Suprapubic skin (tissue), 4 donors: ENCODE results near the gene SLC25A4.

Experiments used
- POLR2A ChIP-seq, 2 donors: fragments of 450-650 bp; IDR thresholded peaks; one replicate each; pipeline ENCODE4 v1.6.1; 2017; ENCODE audit warnings: antibody characterized with exemption in 2 of 2, mild to moderate bottlenecking in 2 of 2, moderate library complexity in 2 of 2
- POLR2AphosphoS5 ChIP-seq, 3 donors: sonication (generic); formaldehyde crosslinking; IDR thresholded peaks; one replicate each; pipeline ENCODE4 v1.6.1; 2017; ENCODE audit warnings: antibody characterized with exemption in 3 of 3

DNA sequence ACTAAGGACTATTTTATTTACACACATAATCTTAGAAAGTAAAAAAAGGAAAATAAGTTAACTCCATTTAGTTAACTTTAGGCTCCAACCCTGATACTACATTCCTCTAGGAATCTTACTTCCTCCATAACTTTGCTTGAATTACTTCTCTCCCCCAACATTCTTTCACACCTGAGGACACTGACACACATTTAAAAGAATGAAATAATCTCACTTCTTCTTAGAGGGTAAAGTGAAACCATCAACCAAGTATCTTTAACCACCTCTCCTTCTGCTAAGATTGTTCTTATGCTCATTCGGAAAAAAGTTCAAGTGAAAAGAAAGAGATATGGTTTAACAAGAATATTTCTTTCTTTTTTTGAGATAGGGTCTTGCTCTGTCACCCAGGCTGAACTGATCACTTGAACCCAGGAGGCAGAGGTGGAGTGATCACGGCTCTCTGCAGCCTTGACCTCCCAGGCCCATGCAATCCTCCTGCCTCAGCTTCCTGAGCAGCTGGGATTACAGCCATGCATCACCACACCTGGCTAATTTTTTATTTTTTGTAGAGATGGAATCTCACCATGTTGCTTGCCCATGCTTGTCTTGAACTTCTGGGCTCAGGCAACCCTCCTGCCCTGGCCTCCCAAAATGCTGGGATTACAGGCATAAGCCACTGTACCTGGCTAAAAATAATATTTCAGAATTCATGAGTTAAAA lies 28.5 kb downstream of the SLC25A4 start:
- TF ChIP-seq POLR2A (IDR thresholded peaks at IDR 0.05) (no peak), POLR2AphosphoS5 (IDR thresholded peaks at IDR 0.05) (no peak)
